Retina (tissue), 1 donor: Measurements from ENCODE around the gene BRD3OS.

Experiments used
- DNase-seq: peaks from one replicate; pipeline ENCODE4 v3.0.0-alpha.2; 2016

BRD3OS gene

GRCh38 chr9:133989625-133990365, 35.5 kb upstream of the BRD3OS start:
- DNase-seq: no peak

- peak; percentile 83 for DNase-seq
Observed at GRCh38 chr9:133990366-133991213, 34.7 kb upstream of the BRD3OS start.

- no peak for DNase-seq
Observed at GRCh38 chr9:133991214-133991921, 33.9 kb upstream of the BRD3OS start.

- DNase-seq: peak; percentile 70
Observed at GRCh38 chr9:133991964-133992779, 33.1 kb upstream of the BRD3OS start, which contains the start of gene VAV2. TSS of gene VAV2 (minus strand) at chr9:133992324. CDS start at chr9:133992278, 46 bp downstream.

GRCh38 chr9:133992780-133993634, 32.3 kb upstream of the BRD3OS start:
- DNase-seq: peak; percentile 90

- DNase-seq: no peak
Observed at GRCh38 chr9:133993635-133994253, 31.5 kb upstream of the BRD3OS start.

GRCh38 chr9:133994353-133995011, 30.8 kb upstream of the BRD3OS start:
- peak; percentile 92 for DNase-seq

GRCh38 chr9:133995012-133995896, 30.0 kb upstream of the BRD3OS start:
- DNase-seq: no peak

GRCh38 chr9:133996531-133997520, 28.5 kb upstream of the BRD3OS start:
- DNase-seq: no peak

GRCh38 chr9:133997584-133997983, 27.7 kb upstream of the BRD3OS start:
- no peak for DNase-seq

- DNase-seq: no peak
Observed at GRCh38 chr9:133998915-133999595, 26.2 kb upstream of the BRD3OS start.

- DNase-seq: no peak
Observed at GRCh38 chr9:133999851-134000265, 25.4 kb upstream of the BRD3OS start.

GRCh38 chr9:134002796-134003195, 22.5 kb upstream of the BRD3OS start:
- no peak for DNase-seq

GRCh38 chr9:134003237-134003636, 22.0 kb upstream of the BRD3OS start:
- DNase-seq: no peak

GRCh38 chr9:134004131-134004873, 21.0 kb upstream of the BRD3OS start:
- DNase-seq: no peak

- DNase-seq: no peak
Observed at GRCh38 chr9:134004881-134005280, 20.4 kb upstream of the BRD3OS start.

- no peak for DNase-seq
Observed at GRCh38 chr9:134005381-134005780, 19.9 kb upstream of the BRD3OS start.
